SU-DHL-6 (cell line): Measurements from ENCODE around the gene GDNF.

Experiments used
- CTCF ChIP-seq: fragments of 200-600 bp; sonication (generic); IDR thresholded peaks from one replicate; pipeline ENCODE4 v1.5.1; 2017; ENCODE audit warnings: antibody characterized with exemption, mild to moderate bottlenecking, low read length, moderate library complexity; ENCODE audit not compliant: insufficient read depth, poor library complexity, severe bottlenecking
- EZH2phosphoT487 ChIP-seq: fragments of 200-600 bp; sonication (generic), shearing (Covaris generic); conservative IDR thresholded peaks from 2 replicates; pipeline ENCODE4 v1.6.1; 2018; ENCODE audit warnings: mild to moderate bottlenecking, antibody characterized with exemption, low read length, moderate library complexity, mixed read lengths

GRCh38 chr5:37867654-37868053 is 27.8 kb upstream of the GDNF start:
- TF ChIP-seq CTCF (no peak), EZH2phosphoT487 (no peak)
